ENCODE data around the gene SARNP. TPM values are rescaled to one million over a fixed set of nuclear protein-coding genes. Genes with fewer than 3 reads are reported as not detected.

Gene SARNP
- total and polyA plus RNA-seq, 2 experiments from 2014 or later, result 103 to 118 TPM

DNA sequence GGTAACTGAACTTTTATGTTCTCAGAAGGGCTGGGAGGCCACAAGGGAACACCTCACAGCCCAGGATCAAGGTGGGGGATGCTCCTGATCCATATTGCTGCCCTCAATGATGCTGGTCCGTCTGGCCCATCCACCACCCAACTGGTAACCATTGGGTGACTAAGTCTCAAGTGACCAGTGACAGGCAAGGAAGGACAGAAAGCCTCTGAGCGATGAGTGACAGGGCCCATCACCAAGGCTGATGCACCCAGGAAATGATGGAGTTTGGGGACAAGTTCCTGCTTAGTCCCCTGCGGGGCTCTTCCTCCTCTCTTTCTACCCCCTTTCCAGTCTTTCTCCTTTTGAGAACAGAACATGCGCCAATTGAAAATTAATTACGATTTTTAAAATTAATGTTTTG lies 27.8 kb upstream of the SARNP start:
- H2AFZ ChIP-seq, result no peak overlapping the region
- TF ChIP-seq EZH2phosphoT487 (IDR thresholded peaks at IDR 0.05; ENCODE audit: low read depth, severe bottlenecking, unreplicated experiment) (no peak), EZH2 (IDR thresholded peaks at IDR 0.05; ENCODE audit: borderline replicate concordance) (no peak)
- TF ChIP-seq, protein P1, sequence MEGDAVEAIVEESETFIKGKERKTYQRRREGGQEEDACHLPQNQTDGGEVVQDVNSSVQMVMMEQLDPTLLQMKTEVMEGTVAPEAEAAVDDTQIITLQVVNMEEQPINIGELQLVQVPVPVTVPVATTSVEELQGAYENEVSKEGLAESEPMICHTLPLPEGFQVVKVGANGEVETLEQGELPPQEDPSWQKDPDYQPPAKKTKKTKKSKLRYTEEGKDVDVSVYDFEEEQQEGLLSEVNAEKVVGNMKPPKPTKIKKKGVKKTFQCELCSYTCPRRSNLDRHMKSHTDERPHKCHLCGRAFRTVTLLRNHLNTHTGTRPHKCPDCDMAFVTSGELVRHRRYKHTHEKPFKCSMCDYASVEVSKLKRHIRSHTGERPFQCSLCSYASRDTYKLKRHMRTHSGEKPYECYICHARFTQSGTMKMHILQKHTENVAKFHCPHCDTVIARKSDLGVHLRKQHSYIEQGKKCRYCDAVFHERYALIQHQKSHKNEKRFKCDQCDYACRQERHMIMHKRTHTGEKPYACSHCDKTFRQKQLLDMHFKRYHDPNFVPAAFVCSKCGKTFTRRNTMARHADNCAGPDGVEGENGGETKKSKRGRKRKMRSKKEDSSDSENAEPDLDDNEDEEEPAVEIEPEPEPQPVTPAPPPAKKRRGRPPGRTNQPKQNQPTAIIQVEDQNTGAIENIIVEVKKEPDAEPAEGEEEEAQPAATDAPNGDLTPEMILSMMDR (IDR thresholded peaks at IDR 0.05; ENCODE audit: poor library complexity), result no peak
- H4K20me1 ChIP-seq (ENCODE audit: insufficient read depth, poor library complexity, severe bottlenecking), result no peaks in the 10 kb centered on the region
- no peak overlapping the region for H3K27ac ChIP-seq
- H3K9me2 ChIP-seq (replicated peaks; ENCODE audit: insufficient read depth), result no peaks in the 10 kb centered on the region
- H3K36me3 ChIP-seq (replicated peaks; ENCODE audit: insufficient read depth, low read depth), result no peaks in the 10 kb centered on the region
- no peaks in the 10 kb centered on the region for H3K79me2 ChIP-seq
- H3K4me3 ChIP-seq, result no peak overlapping the region
- H3K4me1 ChIP-seq (ENCODE audit: insufficient read depth), result peaks cover 15% of the 10 kb centered on the region
- H3K9me3 ChIP-seq (ENCODE audit: low read depth), result no peaks in the 10 kb centered on the region
- no peaks in the 10 kb centered on the region for H3K27me3 ChIP-seq
- no peak overlapping the region for H3K4me2 ChIP-seq
- 94% methylated on average over 5 of the region's 5 CpGs for WGBS (ENCODE audit: low lambda C conversion rate, missing lambda C conversion rate)
- DNase-seq (ENCODE audit: low spot score), result no peak

DNA sequence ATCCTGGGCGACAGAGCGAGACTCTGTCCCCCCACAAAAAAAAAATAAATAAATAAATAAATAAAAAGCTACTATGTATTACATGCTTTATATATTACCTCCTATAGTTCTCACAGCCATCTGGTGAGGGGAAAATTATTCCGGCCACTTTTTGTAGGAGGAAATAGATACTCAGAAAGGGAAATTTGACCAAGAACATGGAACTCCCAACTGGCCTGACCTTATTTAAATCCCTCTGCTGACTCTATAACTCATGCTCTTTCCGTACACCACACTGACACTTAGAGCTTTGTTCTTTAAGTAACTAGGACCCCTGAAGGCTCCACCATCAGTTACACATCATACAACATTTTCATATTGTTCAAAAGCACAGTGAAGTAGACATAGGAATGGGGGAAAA lies 27.4 kb upstream of the SARNP start:
- Histone ChIP-seq H3K4me1 (ENCODE audit: insufficient read depth) (peaks cover 15% of the 10 kb centered on the region), H3K27ac (no peak overlapping the region), H3K27me3 (no peaks in the 10 kb centered on the region), H3K4me3 (no peak overlapping the region), H3K36me3 (replicated peaks; ENCODE audit: insufficient read depth, low read depth) (no peaks in the 10 kb centered on the region), H3K4me2 (no peak overlapping the region), H4K20me1 (ENCODE audit: insufficient read depth, poor library complexity, severe bottlenecking) (no peaks in the 10 kb centered on the region), H2AFZ (no peak overlapping the region), H3K79me2 (no peaks in the 10 kb centered on the region), H3K9me2 (replicated peaks; ENCODE audit: insufficient read depth) (no peaks in the 10 kb centered on the region), H3K9me3 (ENCODE audit: low read depth) (no peaks in the 10 kb centered on the region)
- WGBS (ENCODE audit: low lambda C conversion rate, missing lambda C conversion rate), result 93% methylated on average over 4 of the region's 4 CpGs
- DNase-seq (ENCODE audit: low spot score), result no peak
- no peak for TF ChIP-seq EZH2phosphoT487 (IDR thresholded peaks at IDR 0.05; ENCODE audit: low read depth, severe bottlenecking, unreplicated experiment)
- TF ChIP-seq, protein P1 (IDR thresholded peaks at IDR 0.05; ENCODE audit: poor library complexity), result no peak
- TF ChIP-seq EZH2 (IDR thresholded peaks at IDR 0.05; ENCODE audit: borderline replicate concordance), result no peak

DNA sequence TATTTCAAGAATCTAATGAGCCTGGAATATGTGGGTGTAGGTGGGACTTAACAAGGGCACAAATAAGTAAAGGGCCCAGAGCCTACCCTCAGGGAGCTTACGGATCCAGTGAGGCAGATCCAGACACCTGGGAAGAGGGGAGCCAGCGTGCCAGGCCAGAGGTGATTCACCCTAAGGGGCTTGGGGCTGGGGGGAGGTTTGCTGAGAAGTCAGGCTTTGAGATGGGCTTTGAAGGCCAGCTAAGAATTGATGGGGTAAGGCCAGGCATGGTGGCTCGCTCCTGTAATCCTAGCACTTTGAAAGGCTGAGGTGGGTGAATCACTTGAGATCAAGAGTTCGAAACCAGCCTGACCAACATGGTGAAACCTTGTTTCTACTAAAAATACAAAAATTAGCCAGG lies 25.9 kb upstream of the SARNP start:
- Histone ChIP-seq H3K27me3 (no peaks in the 10 kb centered on the region), H3K79me2 (no peaks in the 10 kb centered on the region), H3K4me2 (peak overlapping the region; percentile 70), H3K9me2 (replicated peaks; ENCODE audit: insufficient read depth) (no peaks in the 10 kb centered on the region), H3K4me1 (ENCODE audit: insufficient read depth) (peaks cover 10% of the 10 kb centered on the region), H3K4me3 (no peak overlapping the region), H3K27ac (no peak overlapping the region), H3K36me3 (replicated peaks; ENCODE audit: insufficient read depth, low read depth) (no peaks in the 10 kb centered on the region), H3K9me3 (ENCODE audit: low read depth) (no peaks in the 10 kb centered on the region), H4K20me1 (ENCODE audit: insufficient read depth, poor library complexity, severe bottlenecking) (no peaks in the 10 kb centered on the region), H2AFZ (no peak overlapping the region)
- DNase-seq (ENCODE audit: low spot score), result no peak
- 95% methylated on average over 4 of the region's 4 CpGs for WGBS (ENCODE audit: low lambda C conversion rate, missing lambda C conversion rate)
- no peak for TF ChIP-seq EZH2phosphoT487 (IDR thresholded peaks at IDR 0.05; ENCODE audit: low read depth, severe bottlenecking, unreplicated experiment)

DNA sequence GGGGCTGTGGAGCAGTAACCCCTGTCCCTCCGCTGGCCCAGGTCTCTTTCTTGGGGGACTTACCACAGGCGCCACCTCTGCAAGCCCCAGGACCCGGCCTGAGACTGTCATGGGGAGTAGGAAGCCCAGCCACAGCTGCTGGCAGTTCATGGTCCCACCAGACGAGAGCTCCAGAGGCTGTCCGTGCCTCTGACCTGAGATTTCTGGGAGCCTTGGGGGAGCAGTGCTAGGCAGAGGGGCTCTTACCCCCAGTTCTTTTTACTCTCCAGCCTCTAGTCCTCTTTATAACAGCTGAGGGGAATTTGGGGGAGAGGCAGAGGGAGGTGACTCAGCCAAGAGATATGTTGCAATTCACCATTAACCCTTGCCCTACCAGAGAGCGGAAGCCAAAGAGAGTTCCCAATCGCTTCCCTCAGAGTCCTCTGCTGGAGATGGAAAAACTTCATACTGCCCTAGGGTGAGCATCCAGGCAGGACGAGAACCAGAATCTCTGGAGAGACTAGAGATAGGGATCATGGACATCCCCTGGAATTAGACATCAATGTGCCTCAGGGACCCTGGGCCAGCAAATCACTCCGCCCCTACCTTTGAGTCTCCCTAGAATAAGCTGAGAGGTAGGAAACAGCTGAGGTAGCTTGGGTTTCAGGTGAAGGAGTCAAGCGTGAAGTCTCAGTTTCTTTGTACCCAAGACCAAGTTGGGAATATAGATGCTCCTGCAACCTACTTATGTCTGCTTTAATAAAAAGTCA lies 25.3 kb upstream of the SARNP start, which contains the start of gene MMP19:
Gene MMP19, minus strand, starts transcription at position 256 of the 749 bp plus-strand sequence. Its CDS starts 106 bp downstream, at position 150.
- TF ChIP-seq EZH2 (IDR thresholded peaks at IDR 0.05; ENCODE audit: borderline replicate concordance) (no peak), EZH2phosphoT487 (IDR thresholded peaks at IDR 0.05; ENCODE audit: low read depth, severe bottlenecking, unreplicated experiment) (no peak)
- TF ChIP-seq, protein P1 (IDR thresholded peaks at IDR 0.05; ENCODE audit: poor library complexity), result no peak
- Histone ChIP-seq H3K27me3 (no peaks in the 10 kb centered on the region), H3K4me2 (peak within 1 kb of the TSS; percentile 70), H3K79me2 (no peaks in the 10 kb centered on the region), H3K4me3 (no peak within 1 kb of the TSS), H3K27ac (no peak within 1 kb of the TSS), H2AFZ (no peak within 1 kb of the TSS), H3K9me2 (replicated peaks; ENCODE audit: insufficient read depth) (no peaks in the 10 kb centered on the region), H3K36me3 (replicated peaks; ENCODE audit: insufficient read depth, low read depth) (no peaks in the 10 kb centered on the region), H3K9me3 (ENCODE audit: low read depth) (no peaks in the 10 kb centered on the region), H4K20me1 (ENCODE audit: insufficient read depth, poor library complexity, severe bottlenecking) (no peaks in the 10 kb centered on the region), H3K4me1 (ENCODE audit: insufficient read depth) (peaks cover 7% of the 10 kb centered on the region)
- WGBS (ENCODE audit: low lambda C conversion rate, missing lambda C conversion rate), result 62% methylated on average over 10 of the region's 10 CpGs
- peak; percentile 63 for DNase-seq (ENCODE audit: low spot score)

Data from hepatocyte (in vitro differentiated cells).